ENCODE data around the gene SYNGR3.

DNA sequence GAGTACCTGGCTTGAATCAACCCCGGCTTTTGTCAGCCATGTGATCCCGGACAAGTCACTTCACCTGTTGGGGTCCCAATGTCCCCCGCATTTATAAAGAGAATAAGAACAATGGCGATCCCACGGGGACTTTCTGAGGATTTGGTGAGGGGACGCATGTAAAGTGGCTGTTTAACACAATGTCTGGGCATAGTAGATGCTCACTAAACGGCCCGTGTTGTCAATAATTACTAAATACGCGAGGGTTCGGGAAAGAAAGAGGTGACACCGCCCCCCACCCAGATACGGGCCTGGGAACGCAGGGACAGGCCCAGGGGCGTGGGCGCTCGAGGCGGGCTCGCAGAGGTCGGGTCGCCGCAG, 1.8 kb downstream of the SYNGR3 start:
- TF ChIP-seq POLR2A (IDR thresholded peaks at IDR 0.05; ENCODE audit: low read length) (no peak), GATA1 (IDR thresholded peaks at IDR 0.05; ENCODE audit: low read depth, low read length) (no peak)

Measured in erythroblast (primary cell).